ENCODE data around the gene ANKMY1. TPM values are rescaled to one million over a fixed set of nuclear protein-coding genes. Genes with fewer than 3 reads are reported as not detected.

Gene ANKMY1
- total RNA-seq, 1 donor = 11.2 TPM

- H3K27ac ChIP-seq (ENCODE audit: low read depth, low read length) = no peak overlapping the region
- peaks cover 2% of the 10 kb centered on the region for H4K20me1 ChIP-seq (ENCODE audit: insufficient read depth, low read length)
- no peak for TF ChIP-seq CTCF (IDR thresholded peaks at IDR 0.05; ENCODE audit: extremely low read depth, low read depth, low read length)
- peaks cover 5% of the 10 kb centered on the region for H3K4me1 ChIP-seq (ENCODE audit: insufficient read depth, low read length)
- no peak overlapping the region for H3K4me3 ChIP-seq (ENCODE audit: insufficient read depth, low read length)
- H3K79me2 ChIP-seq (ENCODE audit: insufficient read depth, low read length) = no peaks in the 10 kb centered on the region
- no peaks in the 10 kb centered on the region for H3K9me3 ChIP-seq (ENCODE audit: low read depth, low read length)
- no peaks in the 10 kb centered on the region for H3K36me3 ChIP-seq (ENCODE audit: insufficient read depth, low read length)
- H3K27me3 ChIP-seq (ENCODE audit: insufficient read depth, low read length) = no peaks in the 10 kb centered on the region
- H2AFZ ChIP-seq (ENCODE audit: low read length) = no peak overlapping the region
- DNase-seq (ENCODE audit: insufficient read length, low spot score, missing footprints) = peak; percentile 37
- no peak overlapping the region for H3K4me2 ChIP-seq (ENCODE audit: insufficient read depth, low read length)
Measured at GRCh38 chr2:240509667-240510512, 47.9 kb downstream of the ANKMY1 start.

GRCh38 chr2:240508832-240509545 is 48.8 kb downstream of the ANKMY1 start:
- Histone ChIP-seq H3K4me2 (ENCODE audit: insufficient read depth, low read length) (no peak overlapping the region), H3K9me3 (ENCODE audit: low read depth, low read length) (no peaks in the 10 kb centered on the region), H3K36me3 (ENCODE audit: insufficient read depth, low read length) (no peaks in the 10 kb centered on the region), H4K20me1 (ENCODE audit: insufficient read depth, low read length) (peaks cover 2% of the 10 kb centered on the region), H2AFZ (ENCODE audit: low read length) (no peak overlapping the region), H3K27ac (ENCODE audit: low read depth, low read length) (no peak overlapping the region), H3K4me3 (ENCODE audit: insufficient read depth, low read length) (no peak overlapping the region), H3K4me1 (ENCODE audit: insufficient read depth, low read length) (peaks cover under 1% of the 10 kb centered on the region), H3K27me3 (ENCODE audit: insufficient read depth, low read length) (no peaks in the 10 kb centered on the region), H3K79me2 (ENCODE audit: insufficient read depth, low read length) (no peaks in the 10 kb centered on the region)
- TF ChIP-seq CTCF (IDR thresholded peaks at IDR 0.05; ENCODE audit: extremely low read depth, low read depth, low read length) = no peak
- no peak for DNase-seq (ENCODE audit: insufficient read length, low spot score, missing footprints)

- Histone ChIP-seq H3K9me3 (ENCODE audit: low read depth, low read length) (no peaks in the 10 kb centered on the region), H2AFZ (ENCODE audit: low read length) (no peak overlapping the region), H3K27me3 (ENCODE audit: insufficient read depth, low read length) (no peaks in the 10 kb centered on the region), H3K27ac (ENCODE audit: low read depth, low read length) (no peak overlapping the region), H3K79me2 (ENCODE audit: insufficient read depth, low read length) (no peaks in the 10 kb centered on the region), H4K20me1 (ENCODE audit: insufficient read depth, low read length) (no peaks in the 10 kb centered on the region), H3K4me1 (ENCODE audit: insufficient read depth, low read length) (no peaks in the 10 kb centered on the region), H3K4me2 (ENCODE audit: insufficient read depth, low read length) (no peak overlapping the region), H3K4me3 (ENCODE audit: insufficient read depth, low read length) (no peak overlapping the region), H3K36me3 (ENCODE audit: insufficient read depth, low read length) (no peaks in the 10 kb centered on the region)
- TF ChIP-seq CTCF (IDR thresholded peaks at IDR 0.05; ENCODE audit: extremely low read depth, low read depth, low read length) = no peak
- peak; percentile 65 for DNase-seq (ENCODE audit: insufficient read length, low spot score, missing footprints)
Measured at GRCh38 chr2:240507778-240508251, 50.0 kb downstream of the ANKMY1 start.
